ENCODE data around the gene ANXA1.

The ANXA1 gene

DNA sequence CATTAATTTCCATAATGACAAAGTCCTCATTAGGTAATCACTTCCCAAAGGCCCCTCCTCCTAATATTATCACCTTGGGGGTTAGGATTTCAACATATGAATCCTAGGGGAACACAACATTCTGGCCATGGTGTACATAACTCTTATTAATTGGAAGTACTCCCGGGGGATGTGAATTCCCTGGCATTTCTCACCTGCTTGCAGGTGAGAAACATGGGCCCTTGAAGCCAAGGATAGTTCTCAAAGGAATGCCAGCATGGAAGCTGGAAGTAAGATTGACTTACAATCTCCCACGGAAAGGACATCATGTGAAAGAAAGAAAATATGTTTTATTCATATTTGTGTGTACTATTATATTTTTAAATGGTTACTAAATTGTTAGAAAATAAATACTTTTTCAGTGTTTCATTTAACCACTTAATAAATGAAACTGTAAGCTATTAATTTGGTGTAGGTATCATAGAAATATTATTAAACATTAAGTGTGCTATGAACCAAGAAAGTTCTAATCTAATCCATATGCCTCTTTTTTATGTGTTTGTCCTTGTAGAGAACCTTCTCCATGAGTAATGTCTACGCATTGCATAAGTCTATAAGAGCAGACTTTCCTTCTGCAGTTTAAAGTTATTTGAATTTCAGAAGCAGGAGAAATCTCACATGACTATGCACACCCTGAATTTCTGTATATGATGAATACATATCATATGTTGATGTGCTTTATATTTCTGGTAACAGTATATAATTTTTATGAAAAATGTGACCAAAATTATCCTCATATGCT lies 59.4 kb downstream of the ANXA1 start:
- DNase-seq (ENCODE audit: low spot score), result no peak

DNA sequence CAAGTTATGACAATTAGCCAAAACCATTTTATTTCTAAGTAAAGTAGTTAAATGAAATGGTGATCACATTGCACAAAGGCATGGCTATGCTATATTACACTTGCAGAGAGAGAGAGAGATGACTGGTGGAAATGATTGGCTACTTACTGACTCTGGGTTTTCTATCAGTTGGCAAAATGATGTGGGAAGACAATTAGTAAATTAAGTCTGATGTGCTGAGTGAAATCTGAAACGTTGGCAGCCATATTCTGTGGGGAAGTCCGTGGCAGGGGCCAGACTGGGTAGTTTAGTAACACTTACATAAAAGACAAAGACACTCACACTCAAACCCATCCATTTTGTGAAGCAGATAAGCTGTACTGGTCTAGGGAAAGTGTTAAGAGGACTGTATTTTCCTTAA lies 61.6 kb downstream of the ANXA1 start:
- no peak for DNase-seq (ENCODE audit: low spot score)

DNA sequence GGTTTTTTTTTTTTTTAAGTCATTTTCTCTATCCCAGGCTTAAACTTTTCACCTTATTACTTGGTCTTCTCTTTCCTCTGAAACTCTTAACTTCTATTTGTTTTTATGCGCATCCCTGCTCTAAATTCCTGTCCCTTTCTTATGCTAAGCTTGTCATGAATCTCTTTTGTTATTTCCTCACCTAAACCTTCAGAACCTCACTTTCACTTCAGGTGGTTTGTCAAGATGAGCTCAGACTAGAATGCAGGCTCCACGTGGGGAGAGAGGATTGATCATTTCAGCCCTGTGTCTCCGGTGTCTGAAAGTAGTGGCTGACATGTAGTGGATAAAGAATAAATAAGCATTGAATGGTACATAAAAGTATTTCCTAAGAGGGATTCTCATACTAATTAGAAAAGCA lies 63.6 kb downstream of the ANXA1 start:
- no peak for DNase-seq (ENCODE audit: low spot score)

DNA sequence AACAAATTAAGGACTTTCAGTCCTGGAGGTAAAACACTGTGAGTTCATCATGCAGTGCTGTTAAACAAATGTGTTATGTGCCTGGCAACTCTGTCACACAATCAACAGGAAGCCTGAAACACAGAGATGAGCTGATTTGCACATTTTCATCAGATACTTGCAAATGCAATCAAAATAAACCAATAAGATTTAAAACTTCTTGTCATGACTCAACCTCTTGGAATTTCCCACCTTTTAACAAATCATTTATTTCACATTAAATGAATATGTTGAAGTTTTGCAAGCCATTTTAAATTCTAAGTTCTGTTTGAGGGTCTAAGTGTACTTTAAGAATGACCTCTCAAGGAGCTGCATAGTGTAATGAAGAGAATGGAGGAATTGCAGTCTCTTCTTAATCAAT lies 64.4 kb downstream of the ANXA1 start:
- no peak for DNase-seq (ENCODE audit: low spot score)
